NK-92 (cell line): Measurements from ENCODE around the gene PEX1.
"Not testable (repeated sequence)": the region's sequence is repeated elsewhere in the genome, so short reads cannot be mapped to it uniquely, and the experiment has no call there.

Experiments used
- DNase-seq: peaks from one replicate; lab custom pipeline; 2025; ENCODE audit not compliant: unreplicated experiment; lab: John Stamatoyannopoulos, UW

PEX1 gene

DNA sequence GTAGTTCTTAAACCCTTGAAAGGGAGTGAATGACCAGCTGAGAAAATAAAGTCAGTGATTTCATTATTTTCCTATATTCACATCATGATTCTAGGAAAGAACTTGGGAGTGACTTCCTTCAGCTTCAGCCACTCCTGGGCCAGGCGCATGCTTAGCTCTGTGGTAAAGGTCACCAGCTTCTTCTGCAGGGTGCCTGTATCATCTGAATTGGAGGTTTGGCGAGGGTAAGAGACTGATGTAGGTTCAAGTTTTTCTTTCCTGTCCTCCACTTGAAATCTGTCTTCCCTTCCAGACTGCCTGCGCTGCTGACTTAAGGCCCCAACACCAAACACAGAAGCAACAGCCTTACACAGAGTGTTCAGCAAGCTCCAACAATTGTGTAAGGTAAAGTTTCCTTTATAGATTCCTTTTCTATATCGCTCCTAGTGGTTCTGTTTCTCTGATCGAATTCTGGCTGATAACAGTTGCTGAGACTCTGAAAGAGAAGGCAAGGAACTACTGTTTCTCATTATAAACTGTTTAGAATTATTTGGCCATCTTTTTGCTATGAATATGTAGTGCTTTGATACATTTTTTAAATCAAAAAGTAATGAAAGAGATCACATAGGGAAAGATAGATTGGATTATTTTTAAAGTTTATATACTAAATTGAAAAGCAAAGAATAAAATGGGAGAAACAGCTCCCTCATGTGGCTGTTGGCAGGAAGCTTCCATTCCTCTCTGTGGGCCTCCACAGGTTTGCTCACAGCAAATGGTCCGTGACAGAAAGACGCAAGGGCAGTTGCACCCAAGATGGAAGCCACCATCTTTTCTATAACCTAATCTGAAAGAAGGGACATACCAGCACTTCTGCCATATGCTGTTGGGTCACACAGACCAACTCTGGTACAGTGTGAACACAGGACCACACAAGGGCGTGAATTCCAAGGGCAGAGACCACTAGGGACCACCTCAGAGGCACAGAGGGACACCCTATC lies 67.0 kb downstream of the PEX1 start:
- no peak for DNase-seq

DNA sequence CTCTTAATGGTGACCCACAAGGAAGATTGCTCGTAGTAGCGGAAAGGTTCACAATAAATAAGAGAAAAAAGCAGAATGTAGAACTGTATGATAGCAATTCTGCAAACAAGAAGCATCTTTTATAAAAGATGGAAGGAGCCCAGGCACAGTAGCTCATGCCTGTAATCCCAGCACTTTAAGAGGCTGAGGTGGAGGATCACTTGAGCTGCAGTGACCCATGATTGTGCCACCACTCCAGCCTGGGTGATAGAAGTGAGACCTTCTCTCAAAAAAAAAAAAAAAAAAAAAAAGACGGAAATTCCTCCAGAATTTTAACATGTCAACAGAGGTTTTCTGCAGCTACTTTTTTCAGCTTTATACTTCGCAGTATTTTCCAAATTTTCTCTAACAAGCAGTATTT lies 67.8 kb downstream of the PEX1 start:
- DNase-seq = no peak

DNA sequence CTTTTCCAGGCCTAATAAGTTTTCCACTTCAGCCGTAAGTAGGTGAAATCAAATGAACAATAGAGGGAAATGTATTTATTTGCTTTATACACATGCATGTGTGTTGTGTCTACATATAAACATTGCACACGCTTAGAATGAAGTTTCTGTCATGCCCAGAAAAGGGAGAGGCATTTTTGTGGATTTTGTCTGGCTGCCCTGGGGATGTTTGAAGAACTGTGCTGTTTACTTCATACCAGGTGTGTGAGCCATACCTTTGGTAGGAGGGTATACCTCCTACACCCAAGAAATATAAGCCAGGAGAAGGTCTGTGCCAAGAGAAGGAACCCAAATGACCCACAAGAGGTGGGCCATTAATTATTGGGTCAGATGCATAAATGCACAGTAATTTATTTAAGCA lies 68.2 kb downstream of the PEX1 start:
- no peak for DNase-seq

DNA sequence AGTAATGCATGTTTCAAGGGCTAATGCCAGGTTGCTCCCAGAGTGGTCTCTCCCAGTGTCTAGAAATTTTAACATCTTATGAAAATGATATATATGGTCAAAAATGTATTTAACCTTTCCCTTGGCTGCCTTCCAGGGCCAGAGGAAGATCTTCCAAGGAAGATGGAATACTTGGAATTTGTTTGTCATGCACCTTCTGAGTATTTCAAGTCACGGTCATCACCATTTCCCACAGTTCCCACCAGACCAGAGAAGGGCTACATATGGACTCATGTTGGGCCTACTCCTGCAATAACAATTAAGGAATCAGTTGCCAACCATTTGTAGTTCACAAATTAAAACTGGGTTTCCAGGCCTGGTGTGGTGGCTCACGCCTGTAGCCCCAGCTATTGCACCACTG lies 72.1 kb downstream of the PEX1 start:
- no peak for DNase-seq

DNA sequence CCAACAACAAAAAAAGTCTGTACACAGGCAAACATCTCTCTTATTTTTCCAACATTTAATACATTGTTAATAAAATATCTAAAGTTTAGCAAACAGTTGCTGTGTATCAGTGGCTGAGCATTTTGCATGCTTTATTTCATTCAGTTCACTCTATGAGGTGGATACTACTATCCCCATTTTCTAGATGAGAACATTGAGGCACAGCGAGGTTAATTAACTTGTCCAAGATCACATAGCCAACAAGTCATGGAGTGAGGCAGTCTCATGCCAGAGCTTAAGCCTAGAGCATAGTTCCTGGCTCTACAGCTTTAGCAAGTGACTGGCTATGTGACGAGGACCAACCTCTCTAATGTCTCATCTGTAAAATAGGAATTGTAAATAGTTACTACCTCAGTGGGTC lies 76.7 kb downstream of the PEX1 start:
- DNase-seq = no peak

DNA sequence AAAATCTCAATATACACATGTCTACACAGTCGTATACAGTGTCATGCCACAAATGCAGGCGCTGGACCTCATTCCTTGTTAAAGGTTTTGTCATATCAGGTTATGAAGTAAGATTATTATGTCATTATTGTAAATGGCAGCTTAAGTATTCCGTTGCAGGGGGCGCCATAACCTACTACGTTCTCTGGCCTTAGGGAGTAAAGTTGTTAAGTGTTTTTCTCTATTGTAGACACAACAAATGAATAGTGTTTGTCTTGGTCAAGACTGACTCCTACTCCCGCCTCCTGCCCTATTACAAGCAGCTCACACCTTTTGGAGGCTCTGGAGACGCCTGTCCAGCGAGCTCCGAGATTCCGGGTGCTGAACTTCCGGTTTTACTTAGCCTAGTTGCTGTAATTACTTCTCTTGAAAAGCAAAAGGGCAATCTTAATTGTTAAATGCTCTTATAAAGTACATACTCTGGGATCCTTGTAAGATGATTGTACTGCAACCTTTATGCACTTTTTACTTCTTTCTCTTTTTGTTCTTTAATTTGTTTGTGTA lies 80.0 kb downstream of the PEX1 start:
- no peak for DNase-seq

DNA sequence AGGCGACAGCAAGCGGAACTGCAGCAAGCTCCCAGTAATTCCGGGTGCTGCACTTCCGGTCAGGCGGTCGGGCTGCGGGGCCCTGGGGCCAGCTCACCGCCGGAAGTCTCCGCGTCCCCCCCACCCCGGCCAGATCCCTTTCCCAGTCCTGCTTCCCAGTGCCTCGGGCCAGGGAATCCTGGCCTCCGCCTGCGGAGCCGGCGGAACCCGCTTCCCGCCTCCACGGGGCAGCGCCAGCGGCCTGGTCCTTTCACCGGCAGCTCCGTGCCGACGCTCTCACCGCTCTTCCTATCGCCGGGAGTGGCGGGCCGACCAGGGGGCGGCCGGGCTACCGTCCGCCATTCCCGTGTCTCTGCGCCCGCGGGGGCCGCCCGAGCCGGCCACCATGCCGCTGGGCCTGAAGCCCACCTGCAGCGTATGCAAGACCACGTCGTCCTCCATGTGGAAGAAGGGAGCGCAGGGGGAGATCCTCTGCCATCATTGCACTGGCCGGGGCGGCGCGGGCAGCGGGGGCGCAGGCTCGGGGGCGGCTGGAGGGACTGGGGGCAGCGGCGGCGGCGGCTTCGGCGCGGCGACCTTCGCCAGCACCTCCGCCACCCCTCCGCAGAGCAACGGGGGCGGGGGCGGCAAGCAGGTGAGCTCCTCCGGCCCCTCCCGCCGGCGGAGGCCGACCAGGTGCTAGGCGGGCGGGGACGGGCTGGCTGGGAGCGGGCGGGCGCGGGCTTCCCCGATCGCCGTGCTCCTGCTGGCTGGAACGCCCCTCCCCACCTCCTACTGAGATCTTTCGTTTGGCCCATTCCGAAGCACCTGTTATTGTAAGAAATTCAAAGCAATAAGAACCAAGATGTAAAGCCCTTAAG lies 80.7 kb downstream of the PEX1 start, which contains the start of gene GATAD1:
Gene GATAD1, plus strand, starts transcription at position 138 of the 860 bp plus-strand sequence. Its CDS starts 248 bp downstream, at position 386.
- no peak for DNase-seq

DNA sequence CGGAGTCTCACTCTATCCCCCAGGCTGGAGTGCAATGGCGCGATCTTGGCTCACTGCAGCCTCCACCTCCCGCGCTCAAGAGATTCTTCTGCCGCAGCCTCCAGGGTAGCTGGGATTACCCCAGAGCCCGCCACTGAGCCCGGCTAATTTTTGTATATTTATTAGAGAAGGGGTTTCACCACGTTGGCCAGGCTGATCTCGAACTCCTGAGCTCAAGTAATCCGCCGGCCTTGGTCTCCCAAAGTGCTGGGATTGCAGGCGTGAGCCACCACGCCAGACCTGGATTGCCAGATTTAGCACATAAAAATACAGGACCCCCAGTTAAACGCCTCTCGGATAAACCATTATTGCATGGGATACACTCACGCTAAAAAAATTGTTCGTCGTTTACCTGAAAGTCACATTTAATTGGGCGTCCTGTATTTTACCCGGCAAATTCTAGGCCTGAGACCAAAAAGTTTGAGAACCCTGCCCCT lies 81.4 kb downstream of the PEX1 start:
- no peak for DNase-seq

DNA sequence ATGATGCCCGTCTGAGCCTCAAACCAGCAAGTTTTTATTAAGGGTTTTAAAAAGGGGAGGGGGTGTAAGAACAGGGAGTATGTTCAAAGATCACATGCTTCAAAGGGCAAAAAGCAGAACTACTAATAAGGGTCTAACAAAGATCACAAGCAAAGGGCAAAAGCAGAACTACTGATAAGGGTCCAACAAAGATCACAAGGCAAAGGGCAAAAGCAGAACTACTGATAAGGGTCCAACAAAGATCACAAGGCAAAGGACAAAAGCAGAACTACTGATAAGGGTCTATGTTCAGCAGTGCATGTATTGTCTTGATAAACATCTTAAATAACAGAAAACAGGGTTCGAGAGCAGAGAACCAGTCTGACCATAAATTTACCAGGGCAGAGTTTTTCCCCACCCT lies 85.6 kb downstream of the PEX1 start:
- DNase-seq = not testable (repeated sequence)

DNA sequence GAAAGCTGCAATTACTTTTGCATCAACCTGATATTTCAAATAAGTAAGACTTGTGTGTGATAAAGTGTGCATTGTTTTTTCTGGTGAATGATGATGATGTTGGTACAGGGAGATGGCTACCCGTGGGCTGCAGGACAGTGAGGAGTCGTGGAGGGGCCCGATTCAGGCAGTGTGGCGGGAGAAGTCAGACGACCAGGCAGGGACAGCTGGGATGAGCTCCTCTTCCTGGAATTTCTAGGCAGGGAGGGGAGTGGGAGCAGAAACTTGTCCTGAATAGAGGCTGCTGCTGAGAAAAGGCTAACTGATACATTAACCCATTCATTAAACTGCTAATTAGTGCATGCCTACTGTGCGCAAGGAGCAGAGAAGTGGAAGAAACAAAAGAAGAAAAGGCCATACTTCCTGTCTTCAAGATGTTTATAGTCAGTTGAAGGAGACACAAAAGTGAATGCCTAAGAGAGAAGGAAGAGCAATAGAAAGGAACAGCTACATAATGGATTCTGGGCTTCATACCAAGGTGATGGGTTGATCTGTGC lies 90.3 kb downstream of the PEX1 start:
- no peak for DNase-seq
